22Rv1 (cell line): ENCODE results near the gene RASAL1.

Source experiments
- H3K27ac ChIP-seq: fragments of 450-650 bp; 2 replicates; pipeline ENCODE4 v1.5.1; 2017
- ZFX ChIP-seq: fragments of 450-650 bp; IDR thresholded peaks from 2 replicates; pipeline ENCODE4 v1.6.1; 2017; ENCODE audit warnings: antibody characterized with exemption, borderline replicate concordance
- TF ChIP-seq, protein P1 (sequence below): fragments of 450-650 bp; IDR thresholded peaks from 2 replicates; pipeline ENCODE4 v1.5.1; 2017; ENCODE audit warnings: mild to moderate bottlenecking

RASAL1 gene

DNA sequence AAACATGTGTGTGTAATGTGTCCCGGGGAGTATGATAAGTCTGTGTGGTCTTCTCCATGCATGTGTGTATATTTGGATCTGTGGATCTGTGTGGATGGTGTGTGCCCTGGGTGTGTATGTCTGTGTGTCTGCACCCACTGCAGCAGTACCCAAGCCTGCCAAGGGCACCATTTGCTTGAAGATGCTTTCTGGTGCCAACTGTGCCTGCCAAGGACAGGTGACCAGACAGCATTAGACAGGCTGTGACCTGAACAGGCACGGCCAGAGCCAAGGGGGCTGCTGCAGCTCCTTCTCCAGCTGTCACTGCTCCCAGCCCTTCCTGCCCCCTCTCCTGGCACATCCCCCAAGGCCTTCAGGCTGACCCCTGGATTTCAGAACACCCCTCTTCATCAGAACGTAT lies 44.1 kb downstream of the RASAL1 start:
- TF ChIP-seq, protein P1, sequence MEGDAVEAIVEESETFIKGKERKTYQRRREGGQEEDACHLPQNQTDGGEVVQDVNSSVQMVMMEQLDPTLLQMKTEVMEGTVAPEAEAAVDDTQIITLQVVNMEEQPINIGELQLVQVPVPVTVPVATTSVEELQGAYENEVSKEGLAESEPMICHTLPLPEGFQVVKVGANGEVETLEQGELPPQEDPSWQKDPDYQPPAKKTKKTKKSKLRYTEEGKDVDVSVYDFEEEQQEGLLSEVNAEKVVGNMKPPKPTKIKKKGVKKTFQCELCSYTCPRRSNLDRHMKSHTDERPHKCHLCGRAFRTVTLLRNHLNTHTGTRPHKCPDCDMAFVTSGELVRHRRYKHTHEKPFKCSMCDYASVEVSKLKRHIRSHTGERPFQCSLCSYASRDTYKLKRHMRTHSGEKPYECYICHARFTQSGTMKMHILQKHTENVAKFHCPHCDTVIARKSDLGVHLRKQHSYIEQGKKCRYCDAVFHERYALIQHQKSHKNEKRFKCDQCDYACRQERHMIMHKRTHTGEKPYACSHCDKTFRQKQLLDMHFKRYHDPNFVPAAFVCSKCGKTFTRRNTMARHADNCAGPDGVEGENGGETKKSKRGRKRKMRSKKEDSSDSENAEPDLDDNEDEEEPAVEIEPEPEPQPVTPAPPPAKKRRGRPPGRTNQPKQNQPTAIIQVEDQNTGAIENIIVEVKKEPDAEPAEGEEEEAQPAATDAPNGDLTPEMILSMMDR, result no peak
- no peak for TF ChIP-seq ZFX
- no peak overlapping the region for H3K27ac ChIP-seq

DNA sequence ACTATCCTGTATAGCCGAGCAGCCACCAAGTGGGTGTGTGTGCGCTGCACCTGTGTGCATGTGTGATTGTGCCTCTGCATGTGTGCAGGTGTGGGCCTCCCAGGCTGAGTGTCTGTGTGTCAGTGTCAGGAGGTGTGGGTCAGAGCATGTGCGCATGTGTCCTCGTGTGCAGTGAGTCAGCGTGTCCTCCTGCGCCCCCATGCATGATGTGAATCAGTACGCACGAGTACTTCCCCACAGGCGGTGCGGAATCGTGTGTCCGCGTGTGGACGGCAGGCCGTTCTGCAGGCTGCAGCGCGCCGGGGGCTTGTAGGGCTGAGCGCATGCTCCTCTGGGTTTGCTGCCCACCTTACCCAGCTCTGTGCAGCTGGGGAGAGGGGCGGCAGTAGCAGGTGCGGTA lies 44.8 kb downstream of the RASAL1 start:
- H3K27ac ChIP-seq, result no peak overlapping the region

DNA sequence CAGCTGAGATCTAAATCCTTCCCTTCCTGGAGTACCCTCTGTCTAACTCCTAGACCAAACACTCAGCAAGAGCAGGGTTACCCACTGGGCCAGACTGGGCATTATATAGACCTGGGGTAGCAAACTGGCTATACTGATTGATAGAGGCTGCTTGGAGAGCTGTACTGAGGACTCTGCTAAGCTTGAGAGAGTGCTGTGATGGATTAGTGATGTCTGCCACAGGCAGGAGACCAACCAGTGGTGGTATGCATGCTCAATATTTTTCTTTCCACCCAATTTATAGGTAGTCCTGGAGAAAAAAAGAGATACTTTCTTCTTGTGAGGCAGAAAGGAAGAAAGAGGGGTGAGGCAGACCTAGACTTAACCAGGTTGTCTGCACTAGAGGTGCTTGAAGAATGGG lies 45.7 kb downstream of the RASAL1 start:
- TF ChIP-seq, protein P1, result no peak
- no peak for TF ChIP-seq ZFX
- no peak overlapping the region for H3K27ac ChIP-seq

More for the DNA sequence above, 44.8 kb downstream of the RASAL1 start:
- TF ChIP-seq ZFX, result no peak
- TF ChIP-seq, protein P1, result no peak

DNA sequence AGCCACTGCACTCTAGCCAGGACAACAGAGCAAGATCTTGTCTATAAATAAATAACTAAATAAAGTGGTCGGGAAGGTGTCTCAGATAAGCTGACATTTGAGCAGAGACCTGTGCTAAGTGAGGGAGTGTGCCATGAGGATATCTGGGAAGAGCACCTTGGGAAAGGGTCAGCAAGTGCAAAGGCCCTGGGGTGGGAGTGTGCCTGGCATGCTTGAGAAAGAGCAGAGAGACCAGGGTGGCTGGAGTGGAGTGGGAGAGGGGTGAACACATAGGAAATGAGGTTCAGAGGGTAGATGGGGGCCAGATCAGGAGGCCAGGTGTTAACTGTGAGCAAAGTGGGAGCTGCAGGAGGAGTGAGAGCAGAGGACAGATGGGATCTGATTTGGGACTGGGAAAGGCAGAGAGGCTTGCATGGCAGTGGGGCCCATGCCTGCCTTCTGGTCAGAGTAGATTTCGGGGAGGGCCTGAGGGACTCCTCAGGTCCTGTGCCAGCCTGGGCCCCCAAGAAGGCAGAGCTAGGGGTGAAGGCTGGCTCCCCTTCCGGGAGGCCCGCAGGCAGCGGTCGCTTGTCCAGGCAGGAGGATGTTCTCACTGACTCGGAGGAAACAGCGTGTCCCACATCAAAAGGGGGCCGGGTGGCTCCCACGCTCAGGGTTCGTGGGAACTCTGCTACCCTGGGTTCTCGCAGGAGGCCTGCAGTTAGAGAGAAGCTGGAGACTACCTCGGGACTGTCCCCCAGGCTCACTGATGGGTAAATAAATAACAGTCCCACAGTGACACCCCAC lies 46.4 kb downstream of the RASAL1 start:
- H3K27ac ChIP-seq, result no peak overlapping the region
- TF ChIP-seq, protein P1, result no peak
- no peak for TF ChIP-seq ZFX

DNA sequence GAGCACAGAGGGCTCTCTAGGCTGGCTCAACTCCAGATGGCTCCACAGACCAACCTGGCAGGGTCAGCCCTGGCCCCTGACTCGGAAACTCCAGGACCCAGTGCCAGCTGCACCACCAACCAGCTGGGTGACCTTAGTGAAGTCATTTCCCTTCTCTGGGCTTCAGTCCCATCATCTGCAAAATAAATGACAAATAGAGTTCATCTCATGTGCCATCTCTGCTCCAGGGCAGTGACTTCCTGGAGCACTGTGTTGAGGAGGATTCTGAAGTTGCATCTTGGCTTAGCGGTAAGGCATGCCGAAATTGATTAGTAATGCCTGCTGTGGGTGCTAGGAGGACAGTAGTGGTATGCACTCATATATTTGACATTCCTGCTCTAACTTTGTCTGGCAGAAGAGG lies 47.5 kb downstream of the RASAL1 start:
- TF ChIP-seq, protein P1, result no peak
- no peak for TF ChIP-seq ZFX
- no peak overlapping the region for H3K27ac ChIP-seq

DNA sequence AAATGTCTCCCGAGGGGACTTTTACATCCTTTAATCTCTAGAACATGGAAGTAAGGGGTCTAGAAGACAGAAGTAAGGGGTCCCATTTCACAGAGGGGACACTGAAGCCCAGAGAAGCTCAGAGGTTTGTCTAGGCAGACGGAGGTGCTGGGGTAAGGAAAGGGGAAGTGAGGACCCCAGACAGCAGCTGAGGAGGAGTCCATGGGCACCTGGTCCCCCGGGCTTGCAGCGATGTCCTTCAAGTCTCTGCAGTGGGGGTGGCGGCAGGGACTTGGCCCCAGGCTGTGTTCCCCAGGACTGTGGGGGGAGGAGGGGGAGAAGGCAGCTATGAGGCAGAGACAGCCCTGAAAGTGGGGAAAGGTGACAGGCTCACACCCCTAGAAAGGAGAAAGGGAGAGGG lies 48.4 kb downstream of the RASAL1 start:
- TF ChIP-seq, protein P1, result no peak
- no peak for TF ChIP-seq ZFX
- H3K27ac ChIP-seq, result no peak overlapping the region

DNA sequence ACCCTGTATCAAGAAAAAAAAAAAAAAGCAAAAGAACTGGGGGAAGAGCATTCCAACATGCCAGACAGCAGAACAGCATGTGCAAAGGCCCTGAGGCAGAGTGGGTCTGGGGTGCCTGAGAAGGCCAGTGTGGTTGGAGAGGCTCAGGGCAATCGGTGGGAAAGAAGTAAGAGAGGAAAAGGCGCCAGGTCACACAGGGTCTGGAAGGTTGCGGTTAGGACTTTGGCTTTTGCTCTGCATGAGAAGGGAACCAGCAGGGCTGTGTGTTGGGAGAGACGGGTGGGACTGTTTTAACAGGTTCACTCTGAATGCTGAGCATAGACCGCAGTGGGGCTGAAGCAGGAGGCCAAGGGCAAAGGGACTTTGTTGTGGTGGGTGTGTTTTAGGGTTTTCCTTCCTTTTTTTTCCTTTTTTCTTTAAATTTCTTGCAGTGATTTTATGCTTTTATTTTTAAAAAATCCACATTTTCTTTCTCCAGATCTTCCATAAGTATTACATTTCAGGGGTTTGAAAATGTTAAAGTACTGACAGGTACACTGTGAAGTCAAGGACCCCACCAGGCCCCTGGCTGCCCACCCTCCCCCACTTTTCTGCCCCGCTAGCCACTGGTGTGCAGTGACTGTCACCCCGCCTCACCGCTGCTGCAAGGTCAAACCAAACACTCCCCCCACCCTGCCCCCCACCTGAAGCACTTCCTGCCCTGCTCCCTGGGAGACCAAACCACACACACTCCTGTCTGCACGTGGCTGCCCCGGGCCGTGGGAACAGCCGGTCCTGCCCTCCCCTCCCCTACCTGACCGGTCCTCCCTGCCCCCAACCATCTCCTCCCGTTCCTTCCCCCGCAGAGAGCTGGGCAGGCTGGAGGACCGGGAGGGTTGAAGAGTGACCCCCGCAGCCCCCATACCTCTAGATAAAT lies 49.1 kb downstream of the RASAL1 start:
- no peak overlapping the region for H3K27ac ChIP-seq
- no peak for TF ChIP-seq ZFX
- TF ChIP-seq, protein P1, result no peak
